GM19238 (cell line): ENCODE measurements around the gene MRPS18B.
A peak's percentile ranks its signal among the peaks of the same experiment; 100 is the strongest.

Experiments
- DNase-seq: peaks from one replicate; pipeline ENCODE4 v3.0.0; 2011; ENCODE audit warnings: low spot score; ENCODE audit not compliant: insufficient read length

The MRPS18B gene

GRCh38 chr6:30603961-30604360 is 13.7 kb upstream of the MRPS18B start:
- DNase-seq = no peak

GRCh38 chr6:30610065-30610464 is 7.6 kb upstream of the MRPS18B start:
- no peak for DNase-seq

GRCh38 chr6:30611150-30611855 is 6.3 kb upstream of the MRPS18B start:
- DNase-seq = no peak

- DNase-seq = no peak
These were observed 5.8 kb upstream of the MRPS18B start for GRCh38 chr6:30611856-30612194.

GRCh38 chr6:30612213-30612612 is 5.4 kb upstream of the MRPS18B start:
- DNase-seq = no peak

- DNase-seq = no peak
These were observed 4.9 kb upstream of the MRPS18B start for GRCh38 chr6:30612687-30613248.

GRCh38 chr6:30613251-30614043 is 4.2 kb upstream of the MRPS18B start:
- no peak for DNase-seq

- no peak for DNase-seq
These were observed 3.4 kb upstream of the MRPS18B start for GRCh38 chr6:30614044-30614842.

- DNase-seq = peak; percentile 63
These were observed 2.8 kb upstream of the MRPS18B start for GRCh38 chr6:30614843-30615218.

- no peak for DNase-seq
These were observed 2.3 kb upstream of the MRPS18B start for GRCh38 chr6:30615219-30615957.

- DNase-seq = no peak
These were observed 1.5 kb upstream of the MRPS18B start for GRCh38 chr6:30615958-30616810.

- peak; percentile 76 for DNase-seq
These were observed 652 bp upstream of the MRPS18B start, which contains the start of gene PPP1R10 for GRCh38 chr6:30616811-30617564. Gene PPP1R10, minus strand, starts transcription at chr6:30617243. Its CDS starts 7,299 bp downstream, at chr6:30609944.

- DNase-seq = no peak
These were observed 694 bp downstream of the MRPS18B start for GRCh38 chr6:30618270-30618797.

- no peak for DNase-seq
These were observed 1.9 kb downstream of the MRPS18B start for GRCh38 chr6:30619561-30619960.

- DNase-seq = no peak
These were observed 7.9 kb downstream of the MRPS18B start for GRCh38 chr6:30625511-30625910.

GRCh38 chr6:30626484-30627366 is 9.1 kb downstream of the MRPS18B start, which contains the start of gene ATAT1:
Gene ATAT1, plus strand, starts transcription at chr6:30626874.
- peak; percentile 81 for DNase-seq

- no peak for DNase-seq
These were observed 18.2 kb downstream of the MRPS18B start for GRCh38 chr6:30635834-30636233.

- DNase-seq = no peak
These were observed 22.8 kb downstream of the MRPS18B start for GRCh38 chr6:30640481-30640880.
